GM13977 (cell line): ENCODE results near the gene CCDC187.

Experiments used
- DNase-seq: peaks from one replicate; pipeline ENCODE4 v3.0.0; 2012; ENCODE audit warnings: low spot score
- CTCF ChIP-seq: IDR thresholded peaks from 2 replicates; pipeline ENCODE4 v1.5.1; 2012; ENCODE audit warnings: mild to moderate bottlenecking, control low read depth; ENCODE audit not compliant: insufficient read depth; ENCODE audit errors: extremely low read depth, missing control alignments
- in situ Hi-C: fragments of 300-500 bp; cut with MboI; formaldehyde crosslinking; loops from one replicate; pipeline ENCODE4 v1.12.0; 2022; ENCODE audit warnings: low sequenced_read_pairs, low pct_unique_long_range_greater_than_20kb, mixed read lengths, inconsistent platforms; ENCODE audit not compliant: unreplicated experiment

The CCDC187 gene

GRCh38 chr9:136316896-136317676 lies 13.2 kb upstream of the CCDC187 start:
- in situ Hi-C loops, result no loop called here
- no peak for DNase-seq
- no peak for TF ChIP-seq CTCF

- no peak for DNase-seq
- in situ Hi-C loops, result no loop called here
- TF ChIP-seq CTCF, result no peak
Observed at GRCh38 chr9:136316271-136316751, 12.4 kb upstream of the CCDC187 start.

GRCh38 chr9:136314944-136315343 lies 11.1 kb upstream of the CCDC187 start:
- DNase-seq, result no peak
- in situ Hi-C loops, result no loop called here
- no peak for TF ChIP-seq CTCF

- no peak for TF ChIP-seq CTCF
- no peak for DNase-seq
- in situ Hi-C loops, result no loop called here
Observed at GRCh38 chr9:136314056-136314416, 10.1 kb upstream of the CCDC187 start.

GRCh38 chr9:136313111-136314055 lies 9.5 kb upstream of the CCDC187 start:
- no peak for TF ChIP-seq CTCF
- DNase-seq, result no peak
- in situ Hi-C loops, result no loop called here

GRCh38 chr9:136312436-136312835 lies 8.5 kb upstream of the CCDC187 start:
- in situ Hi-C loops, result no loop called here
- peak; percentile 81 for DNase-seq
- TF ChIP-seq CTCF, result peak; percentile 60
